ENCODE measurements around the gene PITPNM3. TPM values are rescaled to one million over a fixed set of nuclear protein-coding genes. Genes with fewer than 3 reads are reported as not detected.

PITPNM3 gene
- total and polyA plus RNA-seq, 2 of the 13 experiments (the other 11 are each of a cell fraction or from before 2014, with no cell fraction given): 0.13 to 0.29 TPM

DNA sequence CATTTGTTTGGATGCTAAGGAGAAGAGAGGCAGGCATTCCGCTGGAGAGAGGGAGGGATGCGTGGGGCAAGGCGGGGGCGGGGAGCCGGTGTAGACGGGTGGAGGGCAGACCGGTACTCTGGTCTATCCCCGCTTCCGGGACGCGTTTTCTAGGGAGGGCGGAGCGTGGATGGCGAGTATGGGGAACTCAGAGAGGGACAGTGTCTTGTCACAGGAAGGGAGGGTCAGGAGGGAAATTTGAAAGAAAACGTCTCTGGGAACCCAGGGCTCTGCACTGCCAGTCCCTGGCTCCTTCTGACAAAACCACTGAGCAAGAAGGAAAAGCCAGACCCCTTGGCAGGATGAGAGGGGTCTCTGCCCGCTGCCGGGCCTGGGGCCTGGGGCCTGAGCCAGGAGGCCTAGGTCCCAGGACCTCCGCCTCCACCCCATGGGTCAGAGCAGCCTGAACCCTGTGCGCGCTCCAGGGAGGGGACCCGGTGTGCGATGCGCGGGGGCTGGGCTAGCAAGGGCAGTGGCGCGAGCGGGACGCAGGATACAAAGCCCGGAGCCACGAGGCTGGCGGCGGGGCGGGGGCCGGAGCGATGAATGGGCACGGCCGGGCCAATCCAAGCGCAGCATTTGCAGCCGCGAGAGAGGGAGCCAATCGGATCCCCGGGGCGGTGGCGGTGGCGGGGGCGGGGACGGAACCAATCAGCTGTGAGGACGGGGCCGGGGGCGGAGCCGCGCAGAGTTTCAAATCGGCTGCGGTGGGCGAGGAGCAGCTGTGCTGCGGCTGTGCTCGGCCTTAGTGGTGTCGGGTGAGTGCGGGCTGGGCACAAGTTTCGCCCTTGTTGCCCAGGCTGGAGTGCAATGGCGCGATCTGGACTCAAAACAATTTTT lies 112.4 kb downstream of the PITPNM3 start, which contains the start of gene PIMREG (continued):
- no peak for TF ChIP-seq JARID2 (CRISPR knock-in tag; IDR thresholded peaks at IDR 0.05; ENCODE audit: insufficient replicate concordance)
- TF ChIP-seq ISL2 (CRISPR knock-in tag; IDR thresholded peaks at IDR 0.05): 0 out of 2 replicates have a peak, but pooled peaks have one; percentile 37
- TF ChIP-seq PHF21A (CRISPR knock-in tag; IDR thresholded peaks at IDR 0.05): peak; percentile 76
- TF ChIP-seq KDM6A (CRISPR knock-in tag; IDR thresholded peaks at IDR 0.05; ENCODE audit: low read depth): no peak
- no peak for TF ChIP-seq MAFF (IDR thresholded peaks at IDR 0.05; ENCODE audit: low read depth, low read length)
- no peak; the same call in 1 of the 2 replicates for TF ChIP-seq POGZ (CRISPR knock-in tag; IDR thresholded peaks at IDR 0.05)
- no peak for TF ChIP-seq SNRNP70 (IDR thresholded peaks at IDR 0.05; ENCODE audit: low read depth, low read length)
- 0 out of 2 replicates have a peak, but pooled peaks have one; percentile 20 for TF ChIP-seq GATAD2A (CRISPR knock-in tag; IDR thresholded peaks at IDR 0.05)
- TF ChIP-seq, protein P1, sequence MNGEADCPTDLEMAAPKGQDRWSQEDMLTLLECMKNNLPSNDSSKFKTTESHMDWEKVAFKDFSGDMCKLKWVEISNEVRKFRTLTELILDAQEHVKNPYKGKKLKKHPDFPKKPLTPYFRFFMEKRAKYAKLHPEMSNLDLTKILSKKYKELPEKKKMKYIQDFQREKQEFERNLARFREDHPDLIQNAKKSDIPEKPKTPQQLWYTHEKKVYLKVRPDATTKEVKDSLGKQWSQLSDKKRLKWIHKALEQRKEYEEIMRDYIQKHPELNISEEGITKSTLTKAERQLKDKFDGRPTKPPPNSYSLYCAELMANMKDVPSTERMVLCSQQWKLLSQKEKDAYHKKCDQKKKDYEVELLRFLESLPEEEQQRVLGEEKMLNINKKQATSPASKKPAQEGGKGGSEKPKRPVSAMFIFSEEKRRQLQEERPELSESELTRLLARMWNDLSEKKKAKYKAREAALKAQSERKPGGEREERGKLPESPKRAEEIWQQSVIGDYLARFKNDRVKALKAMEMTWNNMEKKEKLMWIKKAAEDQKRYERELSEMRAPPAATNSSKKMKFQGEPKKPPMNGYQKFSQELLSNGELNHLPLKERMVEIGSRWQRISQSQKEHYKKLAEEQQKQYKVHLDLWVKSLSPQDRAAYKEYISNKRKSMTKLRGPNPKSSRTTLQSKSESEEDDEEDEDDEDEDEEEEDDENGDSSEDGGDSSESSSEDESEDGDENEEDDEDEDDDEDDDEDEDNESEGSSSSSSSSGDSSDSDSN (CRISPR knock-in tag; IDR thresholded peaks at IDR 0.05): peak; percentile 79
- no peak for TF ChIP-seq TCF12 (IDR thresholded peaks at IDR 0.05)
- TF ChIP-seq TCF12 (CRISPR knock-in tag; IDR thresholded peaks at IDR 0.05): no peak
- TF ChIP-seq ZNF687 (CRISPR knock-in tag; IDR thresholded peaks at IDR 0.05): peak; percentile 96
- peak; percentile 82 for TF ChIP-seq SAFB2 (CRISPR knock-in tag; IDR thresholded peaks at IDR 0.05; ENCODE audit: borderline replicate concordance, low read depth)
- no peak for TF ChIP-seq DDIT3 (CRISPR knock-in tag; IDR thresholded peaks at IDR 0.05)
- TF ChIP-seq KAT7 (CRISPR knock-in tag; IDR thresholded peaks at IDR 0.05; ENCODE audit: borderline replicate concordance): peak; percentile 9; the same call in 1 of the 2 replicates
- no peak for TF ChIP-seq GFI1 (CRISPR knock-in tag; IDR thresholded peaks at IDR 0.05; ENCODE audit: borderline replicate concordance)
- TF ChIP-seq FOXJ3 (CRISPR knock-in tag; IDR thresholded peaks at IDR 0.05; ENCODE audit: borderline replicate concordance): no peak
- TF ChIP-seq, protein P2, sequence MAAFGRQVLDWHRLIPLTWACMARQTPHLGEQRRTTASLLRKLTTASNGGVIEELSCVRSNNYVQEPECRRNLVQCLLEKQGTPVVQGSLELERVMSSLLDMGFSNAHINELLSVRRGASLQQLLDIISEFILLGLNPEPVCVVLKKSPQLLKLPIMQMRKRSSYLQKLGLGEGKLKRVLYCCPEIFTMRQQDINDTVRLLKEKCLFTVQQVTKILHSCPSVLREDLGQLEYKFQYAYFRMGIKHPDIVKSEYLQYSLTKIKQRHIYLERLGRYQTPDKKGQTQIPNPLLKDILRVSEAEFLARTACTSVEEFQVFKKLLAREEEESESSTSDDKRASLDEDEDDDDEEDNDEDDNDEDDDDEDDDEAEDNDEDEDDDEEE (CRISPR knock-in tag; IDR thresholded peaks at IDR 0.05): peak; percentile 76; the same call in 1 of the 2 replicates
- no peak for TF ChIP-seq PRDM4 (CRISPR knock-in tag; IDR thresholded peaks at IDR 0.05; ENCODE audit: borderline replicate concordance)

Measured in HepG2 (cell line).